ENCODE measurements around the gene TOMM22. TPM values are rescaled to one million over a fixed set of nuclear protein-coding genes. Genes with fewer than 3 reads are reported as not detected.

Gene TOMM22
- total RNA-seq, 1 donor from 2014 or later, result 105 TPM

GRCh38 chr22:38645430-38645829, 36.3 kb upstream of the TOMM22 start:
- H3K27ac Mint-ChIP-seq (ENCODE audit: unreplicated experiment), result no peak overlapping the region
- TF ChIP-seq, protein P1, sequence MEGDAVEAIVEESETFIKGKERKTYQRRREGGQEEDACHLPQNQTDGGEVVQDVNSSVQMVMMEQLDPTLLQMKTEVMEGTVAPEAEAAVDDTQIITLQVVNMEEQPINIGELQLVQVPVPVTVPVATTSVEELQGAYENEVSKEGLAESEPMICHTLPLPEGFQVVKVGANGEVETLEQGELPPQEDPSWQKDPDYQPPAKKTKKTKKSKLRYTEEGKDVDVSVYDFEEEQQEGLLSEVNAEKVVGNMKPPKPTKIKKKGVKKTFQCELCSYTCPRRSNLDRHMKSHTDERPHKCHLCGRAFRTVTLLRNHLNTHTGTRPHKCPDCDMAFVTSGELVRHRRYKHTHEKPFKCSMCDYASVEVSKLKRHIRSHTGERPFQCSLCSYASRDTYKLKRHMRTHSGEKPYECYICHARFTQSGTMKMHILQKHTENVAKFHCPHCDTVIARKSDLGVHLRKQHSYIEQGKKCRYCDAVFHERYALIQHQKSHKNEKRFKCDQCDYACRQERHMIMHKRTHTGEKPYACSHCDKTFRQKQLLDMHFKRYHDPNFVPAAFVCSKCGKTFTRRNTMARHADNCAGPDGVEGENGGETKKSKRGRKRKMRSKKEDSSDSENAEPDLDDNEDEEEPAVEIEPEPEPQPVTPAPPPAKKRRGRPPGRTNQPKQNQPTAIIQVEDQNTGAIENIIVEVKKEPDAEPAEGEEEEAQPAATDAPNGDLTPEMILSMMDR (conservative IDR thresholded peaks at IDR 0.05), result no peak
- no peak overlapping the region for H3K4me3 Mint-ChIP-seq
- no peaks in the 10 kb centered on the region for H3K4me1 Mint-ChIP-seq
- DNase-seq (ENCODE audit: low read depth, low spot score), result no peak
- H3K36me3 Mint-ChIP-seq (ENCODE audit: low read depth), result peaks cover 5% of the 10 kb centered on the region
- H3K9me3 Mint-ChIP-seq, result no peaks in the 10 kb centered on the region
- H3K27me3 Mint-ChIP-seq (ENCODE audit: low read depth), result no peaks in the 10 kb centered on the region

- no peaks in the 10 kb centered on the region for H3K9me3 Mint-ChIP-seq
- peaks cover 5% of the 10 kb centered on the region for H3K36me3 Mint-ChIP-seq (ENCODE audit: low read depth)
- no peaks in the 10 kb centered on the region for H3K27me3 Mint-ChIP-seq (ENCODE audit: low read depth)
- no peaks in the 10 kb centered on the region for H3K4me1 Mint-ChIP-seq
- DNase-seq (ENCODE audit: low read depth, low spot score), result no peak
- TF ChIP-seq, protein P1 (conservative IDR thresholded peaks at IDR 0.05), result no peak
- H3K4me3 Mint-ChIP-seq, result no peak overlapping the region
- no peak overlapping the region for H3K27ac Mint-ChIP-seq (ENCODE audit: unreplicated experiment)
These were observed 31.8 kb upstream of the TOMM22 start for GRCh38 chr22:38649841-38650522.

- no peaks in the 10 kb centered on the region for H3K9me3 Mint-ChIP-seq
- DNase-seq (ENCODE audit: low read depth, low spot score), result no peak
- peaks cover 18% of the 10 kb centered on the region for H3K4me1 Mint-ChIP-seq
- H3K4me3 Mint-ChIP-seq, result peak overlapping the region; percentile 54
- TF ChIP-seq, protein P1 (conservative IDR thresholded peaks at IDR 0.05), result no peak
- no peaks in the 10 kb centered on the region for H3K27me3 Mint-ChIP-seq (ENCODE audit: low read depth)
- peaks cover 5% of the 10 kb centered on the region for H3K36me3 Mint-ChIP-seq (ENCODE audit: low read depth)
- no peak overlapping the region for H3K27ac Mint-ChIP-seq (ENCODE audit: unreplicated experiment)
These were observed 28.9 kb upstream of the TOMM22 start for GRCh38 chr22:38652859-38653258.

GRCh38 chr22:38653741-38654140, 28.0 kb upstream of the TOMM22 start:
- H3K4me3 Mint-ChIP-seq, result peak overlapping the region; percentile 67
- H3K9me3 Mint-ChIP-seq, result no peaks in the 10 kb centered on the region
- peak overlapping the region; percentile 51 for H3K27ac Mint-ChIP-seq (ENCODE audit: unreplicated experiment)
- peaks cover 5% of the 10 kb centered on the region for H3K36me3 Mint-ChIP-seq (ENCODE audit: low read depth)
- no peak for DNase-seq (ENCODE audit: low read depth, low spot score)
- H3K27me3 Mint-ChIP-seq (ENCODE audit: low read depth), result no peaks in the 10 kb centered on the region
- peaks cover 18% of the 10 kb centered on the region for H3K4me1 Mint-ChIP-seq
- TF ChIP-seq, protein P1 (conservative IDR thresholded peaks at IDR 0.05), result no peak

DNA sequence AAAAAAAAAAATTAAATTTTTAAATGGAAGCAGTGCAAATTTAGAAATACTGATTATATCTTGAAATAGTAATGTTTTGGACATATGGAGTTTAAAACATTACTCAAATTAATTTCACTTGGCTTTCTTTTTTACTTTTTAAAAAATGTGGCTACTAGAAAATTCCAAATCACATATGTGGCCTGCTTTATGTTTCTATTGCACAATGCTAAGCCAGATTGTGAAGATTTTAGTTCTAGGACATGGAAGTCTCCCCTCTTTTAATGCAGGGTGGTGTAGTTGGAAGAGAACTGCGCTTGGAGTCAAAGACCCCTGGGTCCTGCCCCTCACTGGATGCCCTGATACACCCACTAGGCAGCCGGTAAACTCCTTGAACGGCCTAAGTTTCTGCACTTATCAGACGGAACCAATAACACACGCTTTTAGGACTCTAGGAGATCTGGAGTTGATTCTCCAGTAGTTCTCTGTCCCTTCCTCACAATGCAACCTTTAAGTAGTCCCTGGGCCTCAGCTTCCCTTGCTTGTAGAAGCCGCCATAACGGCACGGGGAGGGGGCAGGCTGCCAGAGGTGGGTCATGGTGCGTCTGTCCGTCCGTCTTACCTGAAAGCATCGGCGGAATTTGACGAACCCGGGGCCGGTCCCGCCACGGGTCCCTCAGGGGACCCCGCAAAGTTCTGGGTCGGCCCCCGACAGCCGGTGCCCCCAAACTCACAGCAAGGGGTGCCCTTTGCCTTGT, 26.1 kb upstream of the TOMM22 start:
- Mint-ChIP-seq H3K4me3 (peak overlapping the region; percentile 97), H3K9me3 (no peaks in the 10 kb centered on the region), H3K27me3 (ENCODE audit: low read depth) (no peaks in the 10 kb centered on the region), H3K36me3 (ENCODE audit: low read depth) (peaks cover 3% of the 10 kb centered on the region), H3K4me1 (peaks cover 18% of the 10 kb centered on the region), H3K27ac (ENCODE audit: unreplicated experiment) (peak overlapping the region; percentile 100)
- DNase-seq (ENCODE audit: low read depth, low spot score), result no peak
- TF ChIP-seq, protein P1 (conservative IDR thresholded peaks at IDR 0.05), result no peak

Measured in neural crest cell (in vitro differentiated cells).